Measurements from ENCODE around the gene SLC15A4. TPM values are rescaled to one million over a fixed set of nuclear protein-coding genes. Genes with fewer than 3 reads are reported as not detected.
"Not testable (repeated sequence)": the region's sequence is repeated elsewhere in the genome, so short reads cannot be mapped to it uniquely, and the experiment has no call there.

Gene SLC15A4
- total RNA-seq, 1 donor from 2014 or later: 25.2 TPM

GRCh38 chr12:128844031-128844635, 20.4 kb upstream of the SLC15A4 start:
- DNase-seq (ENCODE audit: low read depth in 2 of 2): no peak

GRCh38 chr12:128843538-128843937, 19.8 kb upstream of the SLC15A4 start:
- no peak for DNase-seq (ENCODE audit: low read depth in 2 of 2)

GRCh38 chr12:128842579-128842978, 18.8 kb upstream of the SLC15A4 start:
- DNase-seq (ENCODE audit: low read depth in 2 of 2): no peak

GRCh38 chr12:128840862-128841468, 17.2 kb upstream of the SLC15A4 start:
- DNase-seq (ENCODE audit: low read depth in 2 of 2): no peak

GRCh38 chr12:128839885-128840284, 16.1 kb upstream of the SLC15A4 start:
- not testable (repeated sequence) for DNase-seq (ENCODE audit: low read depth in 2 of 2)

GRCh38 chr12:128833418-128833817, 9.7 kb upstream of the SLC15A4 start:
- DNase-seq (ENCODE audit: low read depth in 2 of 2): no peak

GRCh38 chr12:128830505-128830893, 6.7 kb upstream of the SLC15A4 start:
- no peak for DNase-seq (ENCODE audit: low read depth in 2 of 2)

- no peak for DNase-seq (ENCODE audit: low read depth in 2 of 2)
Observed at GRCh38 chr12:128829861-128830504, 6.2 kb upstream of the SLC15A4 start.

- DNase-seq (ENCODE audit: low read depth in 2 of 2): no peak
Observed at GRCh38 chr12:128827724-128828123, 4.0 kb upstream of the SLC15A4 start.

GRCh38 chr12:128825835-128826234, 2.1 kb upstream of the SLC15A4 start:
- no peak for DNase-seq (ENCODE audit: low read depth in 2 of 2)

GRCh38 chr12:128823216-128823915, 392 bp downstream of the SLC15A4 start:
- no peak for DNase-seq (ENCODE audit: low read depth in 2 of 2)

GRCh38 chr12:128820723-128821432, 2.9 kb downstream of the SLC15A4 start:
- DNase-seq (ENCODE audit: low read depth in 2 of 2): no peak

- no peak for DNase-seq (ENCODE audit: low read depth in 2 of 2)
Observed at GRCh38 chr12:128820253-128820652, 3.5 kb downstream of the SLC15A4 start.

- no peak for DNase-seq (ENCODE audit: low read depth in 2 of 2)
Observed at GRCh38 chr12:128819293-128820144, 4.2 kb downstream of the SLC15A4 start.

GRCh38 chr12:128818065-128819022, 5.4 kb downstream of the SLC15A4 start:
- peak in 1 of 2 donors; percentile 77 for DNase-seq (ENCODE audit: low read depth in 2 of 2)

- peak; percentile 82 to 84 for DNase-seq (ENCODE audit: low read depth in 2 of 2)
Observed at GRCh38 chr12:128817111-128818015, 6.4 kb downstream of the SLC15A4 start.

GRCh38 chr12:128816643-128816920, 7.2 kb downstream of the SLC15A4 start:
- DNase-seq (ENCODE audit: low read depth in 2 of 2): no peak

- DNase-seq (ENCODE audit: low read depth in 2 of 2): no peak
Observed at GRCh38 chr12:128815779-128816642, 7.7 kb downstream of the SLC15A4 start.

All from lung microvascular endothelial cell (primary cell).